ENCODE data around the gene DEPDC1. TPM values are rescaled to one million over a fixed set of nuclear protein-coding genes. Genes with fewer than 3 reads are reported as not detected.

Gene DEPDC1, protein sequence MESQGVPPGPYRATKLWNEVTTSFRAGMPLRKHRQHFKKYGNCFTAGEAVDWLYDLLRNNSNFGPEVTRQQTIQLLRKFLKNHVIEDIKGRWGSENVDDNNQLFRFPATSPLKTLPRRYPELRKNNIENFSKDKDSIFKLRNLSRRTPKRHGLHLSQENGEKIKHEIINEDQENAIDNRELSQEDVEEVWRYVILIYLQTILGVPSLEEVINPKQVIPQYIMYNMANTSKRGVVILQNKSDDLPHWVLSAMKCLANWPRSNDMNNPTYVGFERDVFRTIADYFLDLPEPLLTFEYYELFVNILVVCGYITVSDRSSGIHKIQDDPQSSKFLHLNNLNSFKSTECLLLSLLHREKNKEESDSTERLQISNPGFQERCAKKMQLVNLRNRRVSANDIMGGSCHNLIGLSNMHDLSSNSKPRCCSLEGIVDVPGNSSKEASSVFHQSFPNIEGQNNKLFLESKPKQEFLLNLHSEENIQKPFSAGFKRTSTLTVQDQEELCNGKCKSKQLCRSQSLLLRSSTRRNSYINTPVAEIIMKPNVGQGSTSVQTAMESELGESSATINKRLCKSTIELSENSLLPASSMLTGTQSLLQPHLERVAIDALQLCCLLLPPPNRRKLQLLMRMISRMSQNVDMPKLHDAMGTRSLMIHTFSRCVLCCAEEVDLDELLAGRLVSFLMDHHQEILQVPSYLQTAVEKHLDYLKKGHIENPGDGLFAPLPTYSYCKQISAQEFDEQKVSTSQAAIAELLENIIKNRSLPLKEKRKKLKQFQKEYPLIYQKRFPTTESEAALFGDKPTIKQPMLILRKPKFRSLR
- total RNA-seq (10 to 100 TPM in 1 of 2 donors, 1 to 10 TPM in 1; 7.7 to 12.7 TPM), polyA plus RNA-seq (ENCODE audit: insufficient read depth, low read depth, low replicate concordance) (10.8 TPM)
- long read RNA-seq, donor 1 = 0 reads
- long read RNA-seq, donor 2 = 0 reads

DNA sequence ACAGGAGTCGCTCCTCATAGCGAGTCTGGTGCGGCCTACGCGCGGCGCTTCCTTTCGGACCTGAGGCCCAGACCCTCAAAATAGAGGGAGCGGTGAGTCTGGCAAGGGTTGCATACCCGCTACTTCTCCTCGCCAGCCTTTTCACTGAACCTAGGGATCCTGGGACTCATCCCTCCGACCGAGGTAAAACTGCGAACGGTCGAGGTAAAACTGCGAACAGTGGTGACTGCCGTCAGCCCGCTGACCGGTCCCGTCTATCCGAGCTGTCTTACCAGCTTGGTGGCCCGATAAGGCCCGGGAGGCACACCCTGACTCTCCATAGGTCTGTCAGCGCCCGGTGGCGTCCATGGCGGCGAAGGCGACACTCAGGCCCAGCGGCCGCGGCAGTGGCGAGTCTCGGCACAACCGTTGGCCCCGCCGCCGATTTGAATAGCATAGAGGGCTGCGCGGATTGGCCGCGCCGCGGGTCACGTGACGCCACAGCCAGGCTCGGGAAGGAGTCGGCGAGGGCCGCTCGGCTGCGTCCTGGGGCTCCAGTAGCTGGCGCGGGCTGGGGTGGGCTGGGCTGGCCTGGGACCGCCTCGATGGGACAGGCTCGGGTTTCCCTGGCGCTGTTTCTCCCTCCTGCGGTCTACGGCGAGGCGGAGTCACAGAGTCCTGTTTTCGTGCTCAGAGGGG is at the start of gene DEPDC1:
Gene DEPDC1 (minus strand): TSS at position 403 of the 678 bp plus-strand sequence. CDS start 83 bp downstream, at position 320.
- TF ChIP-seq POLR2A (IDR thresholded peaks at IDR 0.05) = no peak
- TF ChIP-seq, protein P1, sequence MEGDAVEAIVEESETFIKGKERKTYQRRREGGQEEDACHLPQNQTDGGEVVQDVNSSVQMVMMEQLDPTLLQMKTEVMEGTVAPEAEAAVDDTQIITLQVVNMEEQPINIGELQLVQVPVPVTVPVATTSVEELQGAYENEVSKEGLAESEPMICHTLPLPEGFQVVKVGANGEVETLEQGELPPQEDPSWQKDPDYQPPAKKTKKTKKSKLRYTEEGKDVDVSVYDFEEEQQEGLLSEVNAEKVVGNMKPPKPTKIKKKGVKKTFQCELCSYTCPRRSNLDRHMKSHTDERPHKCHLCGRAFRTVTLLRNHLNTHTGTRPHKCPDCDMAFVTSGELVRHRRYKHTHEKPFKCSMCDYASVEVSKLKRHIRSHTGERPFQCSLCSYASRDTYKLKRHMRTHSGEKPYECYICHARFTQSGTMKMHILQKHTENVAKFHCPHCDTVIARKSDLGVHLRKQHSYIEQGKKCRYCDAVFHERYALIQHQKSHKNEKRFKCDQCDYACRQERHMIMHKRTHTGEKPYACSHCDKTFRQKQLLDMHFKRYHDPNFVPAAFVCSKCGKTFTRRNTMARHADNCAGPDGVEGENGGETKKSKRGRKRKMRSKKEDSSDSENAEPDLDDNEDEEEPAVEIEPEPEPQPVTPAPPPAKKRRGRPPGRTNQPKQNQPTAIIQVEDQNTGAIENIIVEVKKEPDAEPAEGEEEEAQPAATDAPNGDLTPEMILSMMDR (IDR thresholded peaks at IDR 0.05) = no peak
- 0 to 1% methylated on average over 20 to 51 of the region's 64 CpGs for WGBS, 2 donors
- H3K27me3 ChIP-seq = no peaks in the 10 kb centered on the region
- peak within 1 kb of the TSS; percentile 57 to 69 for H3K4me3 ChIP-seq
- H3K9me3 ChIP-seq = no peaks in the 10 kb centered on the region
- no peaks in the 10 kb centered on the region for H3K36me3 ChIP-seq (ENCODE audit: low read depth, missing control alignments)
- peak within 1 kb of the TSS; percentile 40 to 73 for H3K27ac ChIP-seq
- DNase-seq = peak; percentile 96
- intact Hi-C loops (cut with DNase I; ENCODE audit: low total_unique reads) = no loop called here
- H3K4me1 ChIP-seq = peaks cover 8% of the 10 kb centered on the region

DNA sequence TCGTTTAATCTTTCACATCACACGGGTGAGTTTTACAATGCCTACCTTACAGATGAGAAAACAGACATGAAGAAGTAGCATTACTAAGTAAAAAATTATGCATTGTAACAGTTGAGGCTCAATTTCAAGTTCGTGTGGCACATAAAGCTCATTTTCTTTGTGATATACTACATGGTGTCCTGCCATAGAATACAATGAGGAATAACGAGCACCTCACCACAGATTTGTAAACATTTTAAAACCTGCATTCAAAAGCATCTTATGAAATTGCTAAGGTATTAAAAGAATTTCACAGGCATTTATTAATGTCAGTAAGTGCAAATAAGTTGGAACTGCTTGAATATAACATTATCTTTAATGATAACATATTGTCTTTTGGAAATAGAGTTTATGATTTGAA is 47.8 kb upstream of the DEPDC1 start:
- no peak overlapping the region for H3K27ac ChIP-seq
- WGBS, 2 donors = 77 to 79% methylated on average over 4 of the region's 4 CpGs
- H3K4me1 ChIP-seq = no peaks in the 10 kb centered on the region
- no peaks in the 10 kb centered on the region for H3K36me3 ChIP-seq (ENCODE audit: low read depth, missing control alignments)
- H3K4me3 ChIP-seq = no peak overlapping the region
- no peak for DNase-seq
- intact Hi-C loops (cut with DNase I; ENCODE audit: low total_unique reads) = no loop called here
- H3K9me3 ChIP-seq = no peaks in the 10 kb centered on the region
- no peaks in the 10 kb centered on the region for H3K27me3 ChIP-seq
- TF ChIP-seq, protein P1 (IDR thresholded peaks at IDR 0.05) = no peak
- TF ChIP-seq POLR2A (IDR thresholded peaks at IDR 0.05) = no peak

DNA sequence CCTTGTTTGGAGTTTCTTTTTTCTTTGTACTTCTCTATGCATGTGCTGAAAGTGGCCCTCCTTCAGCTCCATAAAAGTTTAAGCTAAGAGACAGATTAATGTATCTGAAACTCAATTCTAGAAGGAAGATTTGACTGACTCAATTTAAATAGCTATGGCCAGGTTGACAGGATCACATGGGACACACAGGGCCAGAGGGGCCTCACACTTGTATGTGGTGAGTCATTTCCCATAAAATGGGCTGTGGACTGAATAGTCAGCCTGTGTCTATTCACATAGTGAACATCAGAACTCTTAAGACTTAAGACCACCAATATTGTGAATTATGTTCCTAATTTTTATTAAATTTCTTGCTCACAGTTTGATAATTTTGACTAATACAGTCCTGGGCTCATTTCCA is 45.7 kb upstream of the DEPDC1 start:
- Histone ChIP-seq H3K9me3 (no peaks in the 10 kb centered on the region), H3K27ac (no peak overlapping the region), H3K36me3 (ENCODE audit: low read depth, missing control alignments) (no peaks in the 10 kb centered on the region), H3K4me3 (no peak overlapping the region), H3K27me3 (no peaks in the 10 kb centered on the region), H3K4me1 (no peaks in the 10 kb centered on the region)
- intact Hi-C loops (cut with DNase I; ENCODE audit: low total_unique reads) = no loop called here
- no peak for DNase-seq
- TF ChIP-seq, protein P1 (IDR thresholded peaks at IDR 0.05) = no peak
- TF ChIP-seq POLR2A (IDR thresholded peaks at IDR 0.05) = no peak

DNA sequence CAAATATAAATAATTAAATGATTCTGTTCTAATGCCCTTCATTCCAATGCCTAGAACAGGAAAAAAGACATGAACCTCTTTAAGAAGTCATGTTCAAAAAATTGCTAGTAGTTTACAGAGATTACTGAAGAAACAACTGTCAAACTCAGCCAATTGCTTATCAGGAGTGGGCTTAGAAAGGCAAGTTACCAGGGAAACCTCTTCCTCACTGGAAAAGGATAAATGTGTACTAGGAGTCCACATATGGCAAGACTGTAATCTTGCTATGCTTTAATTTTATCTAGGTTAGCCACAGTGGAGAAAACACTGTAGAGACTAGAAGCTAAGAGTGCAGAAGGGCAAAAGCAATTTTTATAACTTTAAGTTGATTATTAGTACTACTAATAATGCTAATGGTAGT is 42.1 kb upstream of the DEPDC1 start:
- intact Hi-C loops (cut with DNase I; ENCODE audit: low total_unique reads) = no loop called here
- no peak for TF ChIP-seq POLR2A (IDR thresholded peaks at IDR 0.05)
- TF ChIP-seq, protein P1 (IDR thresholded peaks at IDR 0.05) = no peak
- no peaks in the 10 kb centered on the region for H3K4me1 ChIP-seq
- DNase-seq = no peak
- no peak overlapping the region for H3K27ac ChIP-seq
- no peaks in the 10 kb centered on the region for H3K36me3 ChIP-seq (ENCODE audit: low read depth, missing control alignments)
- no peak overlapping the region for H3K4me3 ChIP-seq
- no peaks in the 10 kb centered on the region for H3K27me3 ChIP-seq
- H3K9me3 ChIP-seq = no peaks in the 10 kb centered on the region
